ENCODE data around the gene SLC12A7.

DNA sequence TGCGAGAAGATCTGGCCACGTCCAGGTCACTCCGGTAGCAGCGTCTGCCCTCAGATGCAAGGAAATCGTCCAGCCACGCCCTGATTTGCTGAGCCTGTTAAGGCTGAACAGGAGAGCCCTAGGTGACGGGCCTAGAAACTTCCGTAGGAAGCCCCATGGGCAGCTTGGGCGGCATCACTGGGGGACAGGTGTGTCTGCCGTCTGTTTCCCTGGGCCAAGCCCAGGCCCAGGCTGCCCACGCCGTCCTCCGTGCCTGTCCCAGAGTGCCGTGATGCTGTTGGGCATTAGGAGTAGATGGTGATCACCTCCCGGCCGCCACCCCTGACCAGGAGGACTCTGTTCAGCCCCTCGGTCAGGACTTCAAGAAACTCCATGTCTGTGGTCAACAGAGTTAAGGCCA is 59.8 kb downstream of the SLC12A7 start:
- TF ChIP-seq, protein P1, sequence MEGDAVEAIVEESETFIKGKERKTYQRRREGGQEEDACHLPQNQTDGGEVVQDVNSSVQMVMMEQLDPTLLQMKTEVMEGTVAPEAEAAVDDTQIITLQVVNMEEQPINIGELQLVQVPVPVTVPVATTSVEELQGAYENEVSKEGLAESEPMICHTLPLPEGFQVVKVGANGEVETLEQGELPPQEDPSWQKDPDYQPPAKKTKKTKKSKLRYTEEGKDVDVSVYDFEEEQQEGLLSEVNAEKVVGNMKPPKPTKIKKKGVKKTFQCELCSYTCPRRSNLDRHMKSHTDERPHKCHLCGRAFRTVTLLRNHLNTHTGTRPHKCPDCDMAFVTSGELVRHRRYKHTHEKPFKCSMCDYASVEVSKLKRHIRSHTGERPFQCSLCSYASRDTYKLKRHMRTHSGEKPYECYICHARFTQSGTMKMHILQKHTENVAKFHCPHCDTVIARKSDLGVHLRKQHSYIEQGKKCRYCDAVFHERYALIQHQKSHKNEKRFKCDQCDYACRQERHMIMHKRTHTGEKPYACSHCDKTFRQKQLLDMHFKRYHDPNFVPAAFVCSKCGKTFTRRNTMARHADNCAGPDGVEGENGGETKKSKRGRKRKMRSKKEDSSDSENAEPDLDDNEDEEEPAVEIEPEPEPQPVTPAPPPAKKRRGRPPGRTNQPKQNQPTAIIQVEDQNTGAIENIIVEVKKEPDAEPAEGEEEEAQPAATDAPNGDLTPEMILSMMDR (IDR thresholded peaks at IDR 0.05) = no peak
- TF ChIP-seq POLR2A (IDR thresholded peaks at IDR 0.05) = no peak

Measured in heart left ventricle (tissue), 13 donors.